ENCODE measurements around the gene LIMCH1.

DNA sequence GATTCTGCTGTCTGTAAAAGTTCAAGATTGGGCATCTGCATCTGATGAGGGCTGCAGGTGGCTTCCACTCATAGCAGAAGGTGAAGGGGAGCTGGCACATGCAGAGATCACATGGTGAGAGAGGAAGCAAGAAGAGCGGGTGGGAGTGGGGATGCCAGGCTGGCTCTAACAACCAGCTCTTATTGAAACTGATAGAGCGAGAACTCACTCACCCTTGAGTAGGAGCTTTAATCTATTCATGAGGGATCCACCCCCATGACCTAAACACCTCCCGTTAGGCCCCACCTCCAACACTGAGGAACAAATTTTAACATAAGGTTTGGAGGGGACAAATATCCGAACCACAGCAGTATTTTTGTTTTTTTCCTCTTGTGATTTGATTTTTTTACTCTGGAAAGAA is 164.8 kb downstream of the LIMCH1 start:
- no peak for TF ChIP-seq POLR2A (IDR thresholded peaks at IDR 0.05)
- TF ChIP-seq, protein P1, sequence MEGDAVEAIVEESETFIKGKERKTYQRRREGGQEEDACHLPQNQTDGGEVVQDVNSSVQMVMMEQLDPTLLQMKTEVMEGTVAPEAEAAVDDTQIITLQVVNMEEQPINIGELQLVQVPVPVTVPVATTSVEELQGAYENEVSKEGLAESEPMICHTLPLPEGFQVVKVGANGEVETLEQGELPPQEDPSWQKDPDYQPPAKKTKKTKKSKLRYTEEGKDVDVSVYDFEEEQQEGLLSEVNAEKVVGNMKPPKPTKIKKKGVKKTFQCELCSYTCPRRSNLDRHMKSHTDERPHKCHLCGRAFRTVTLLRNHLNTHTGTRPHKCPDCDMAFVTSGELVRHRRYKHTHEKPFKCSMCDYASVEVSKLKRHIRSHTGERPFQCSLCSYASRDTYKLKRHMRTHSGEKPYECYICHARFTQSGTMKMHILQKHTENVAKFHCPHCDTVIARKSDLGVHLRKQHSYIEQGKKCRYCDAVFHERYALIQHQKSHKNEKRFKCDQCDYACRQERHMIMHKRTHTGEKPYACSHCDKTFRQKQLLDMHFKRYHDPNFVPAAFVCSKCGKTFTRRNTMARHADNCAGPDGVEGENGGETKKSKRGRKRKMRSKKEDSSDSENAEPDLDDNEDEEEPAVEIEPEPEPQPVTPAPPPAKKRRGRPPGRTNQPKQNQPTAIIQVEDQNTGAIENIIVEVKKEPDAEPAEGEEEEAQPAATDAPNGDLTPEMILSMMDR (IDR thresholded peaks at IDR 0.05): no peak
